ENCODE results near the gene EVA1B. TPM values are rescaled to one million over a fixed set of nuclear protein-coding genes. Genes with fewer than 3 reads are reported as not detected.

Gene EVA1B
- total and polyA plus RNA-seq, 2 donors (not counting 3 experiments of a cell fraction or from before 2014, with no cell fraction given): 64.7 to 132 TPM

- no peaks in the 10 kb centered on the region for H4K20me1 ChIP-seq (replicated peaks; ENCODE audit: control insufficient read depth, extremely low read depth, insufficient read depth, low read length)
- H3K27ac ChIP-seq (ENCODE audit: insufficient read depth, low read depth, low read length): peak overlapping the region; percentile 1
- intact Hi-C loops (cut with micrococcal nuclease) (loop anchor here (1.0 to 5.0 kb wide), 2 partner anchors 9 to 153 kb away; partner anchors contain the start of gene TRAPPC3), dilution Hi-C loops (cut with MboI; ENCODE audit: extremely low pct_ligation_motif_present, low sequenced_read_pairs) (no loop called here)
- peaks cover 10% of the 10 kb centered on the region for H3K79me2 ChIP-seq (ENCODE audit: control insufficient read depth, insufficient read depth, low read length)
- no peak overlapping the region for H3K4me2 ChIP-seq (ENCODE audit: insufficient read depth, low read length)
- FAIRE-seq (no peak), DNase-seq (ENCODE audit: low read depth, low spot score) (no peak)
- H3K9ac ChIP-seq (replicated peaks; ENCODE audit: extremely low read depth, insufficient read depth, low read length): no peak overlapping the region
- no peaks in the 10 kb centered on the region for H3K9me3 ChIP-seq (replicated peaks; ENCODE audit: control insufficient read depth, insufficient read depth, low read length)
- H3K36me3 ChIP-seq (ENCODE audit: control insufficient read depth in 2 of 2, extremely low read depth in 1 of 2, insufficient read depth in 2 of 2, low read length in 2 of 2): peaks cover 39% of the 10 kb centered on the region in 2 experiments
- TF ChIP-seq POLR2AphosphoS5 (IDR thresholded peaks at IDR 0.05; ENCODE audit: insufficient read depth, low read depth, low read length) (no peak), CTCF (IDR thresholded peaks at IDR 0.05; ENCODE audit: extremely low read depth in 1 of 2, insufficient read depth in 1 of 2, low read depth in 1 of 2, low read length in 2 of 2) (no peak), EZH2 (IDR thresholded peaks at IDR 0.05; ENCODE audit: borderline replicate concordance, low read depth, low read length, severe bottlenecking) (no peak), POLR2A (IDR thresholded peaks at IDR 0.05; ENCODE audit: low read depth, low read length) (no peak), JUN (IDR thresholded peaks at IDR 0.05; ENCODE audit: borderline replicate concordance, insufficient read depth, insufficient read length, low read depth) (no peak), GATA2 (IDR thresholded peaks at IDR 0.05; ENCODE audit: insufficient read depth, insufficient read length, low read depth, low read length) (no peak), MYC (IDR thresholded peaks at IDR 0.05; ENCODE audit: low read depth, low read length) (no peak), FOS (IDR thresholded peaks at IDR 0.05; ENCODE audit: borderline replicate concordance, insufficient read depth, low read length) (no peak)
- TF ChIP-seq, protein P1, sequence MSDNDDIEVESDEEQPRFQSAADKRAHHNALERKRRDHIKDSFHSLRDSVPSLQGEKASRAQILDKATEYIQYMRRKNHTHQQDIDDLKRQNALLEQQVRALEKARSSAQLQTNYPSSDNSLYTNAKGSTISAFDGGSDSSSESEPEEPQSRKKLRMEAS (IDR thresholded peaks at IDR 0.05; ENCODE audit: insufficient read depth, insufficient read length): no peak
- peaks cover 15% of the 10 kb centered on the region for H3K4me1 ChIP-seq (ENCODE audit: control insufficient read depth, extremely low read depth, insufficient read depth, low read length)
- CTCF ChIA-PET: interaction anchor here (0.5 to 2.6 kb wide), 32 partner anchors 9 to 203 kb away, joined by 3 to 17 read pairs (median 5); partner anchors contain the start of genes EVA1B, THRAP3 and TRAPPC3
- H3K27me3 ChIP-seq (ENCODE audit: control insufficient read depth in 2 of 2, insufficient read depth in 2 of 2, low read length in 2 of 2): no peaks in the 10 kb centered on the region
- H3K9me1 ChIP-seq (replicated peaks; ENCODE audit: control insufficient read depth, extremely low read depth, insufficient read depth, low read length): no peaks in the 10 kb centered on the region
- BruUV-seq (replicated peaks): no TSS peak
- H3K4me3 ChIP-seq (replicated peaks in 1 of 3; ENCODE audit: insufficient read depth in 1 of 3, low read depth in 1 of 3, low read length in 3 of 3): no peak overlapping the region
- POLR2A ChIA-PET: interaction anchor here (0.7 kb wide), 1 partner anchor 154 kb away, joined by 3 read pairs; no protein-coding TSS in a partner anchor
- H2AFZ ChIP-seq (ENCODE audit: low read depth, low read length): no peak overlapping the region
These were observed 22.9 kb downstream of the EVA1B start for GRCh38 chr1:36300526-36300925.

Measured in endothelial cell of umbilical vein (primary cell).